ENCODE measurements around the gene ATP2C2. TPM values are rescaled to one million over a fixed set of nuclear protein-coding genes. Genes with fewer than 3 reads are reported as not detected.
"Not testable (repeated sequence)": the region's sequence is repeated elsewhere in the genome, so short reads cannot be mapped to it uniquely, and the experiment has no call there.

Gene ATP2C2
- total RNA-seq, 1 experiment from 2014 or later, result not detected

- no peak for DNase-seq (ENCODE audit: extremely low read depth, low read depth)
Observed at GRCh38 chr16:84413244-84414004, 45.1 kb downstream of the ATP2C2 start.

- DNase-seq (ENCODE audit: extremely low read depth, low read depth), result no peak
Observed at GRCh38 chr16:84414789-84415326, 46.5 kb downstream of the ATP2C2 start.

- no peak for DNase-seq (ENCODE audit: extremely low read depth, low read depth)
Observed at GRCh38 chr16:84416407-84417321, 48.3 kb downstream of the ATP2C2 start.

GRCh38 chr16:84418056-84418849 lies 49.9 kb downstream of the ATP2C2 start:
- DNase-seq (ENCODE audit: extremely low read depth, low read depth), result no peak

- no peak for DNase-seq (ENCODE audit: extremely low read depth, low read depth)
Observed at GRCh38 chr16:84419730-84420129, 51.4 kb downstream of the ATP2C2 start.

GRCh38 chr16:84420556-84420955 lies 52.2 kb downstream of the ATP2C2 start:
- not testable (repeated sequence) for DNase-seq (ENCODE audit: extremely low read depth, low read depth)

GRCh38 chr16:84421081-84421937 lies 53.0 kb downstream of the ATP2C2 start:
- no peak for DNase-seq (ENCODE audit: extremely low read depth, low read depth)

GRCh38 chr16:84421938-84422220 lies 53.5 kb downstream of the ATP2C2 start:
- DNase-seq (ENCODE audit: extremely low read depth, low read depth), result no peak

GRCh38 chr16:84423416-84423837 lies 55.1 kb downstream of the ATP2C2 start:
- peak; percentile 22 for DNase-seq (ENCODE audit: extremely low read depth, low read depth)

GRCh38 chr16:84425696-84426095 lies 57.4 kb downstream of the ATP2C2 start:
- DNase-seq (ENCODE audit: extremely low read depth, low read depth), result no peak

- DNase-seq (ENCODE audit: extremely low read depth, low read depth), result no peak
Observed at GRCh38 chr16:84426804-84427203, 58.5 kb downstream of the ATP2C2 start.

GRCh38 chr16:84427553-84427952 lies 59.2 kb downstream of the ATP2C2 start:
- DNase-seq (ENCODE audit: extremely low read depth, low read depth), result no peak

GRCh38 chr16:84430860-84431259 lies 62.5 kb downstream of the ATP2C2 start:
- no peak for DNase-seq (ENCODE audit: extremely low read depth, low read depth)

GRCh38 chr16:84434800-84435199 lies 66.5 kb downstream of the ATP2C2 start:
- no peak for DNase-seq (ENCODE audit: extremely low read depth, low read depth)

GRCh38 chr16:84436196-84436595 lies 67.9 kb downstream of the ATP2C2 start:
- DNase-seq (ENCODE audit: extremely low read depth, low read depth), result no peak

- DNase-seq (ENCODE audit: extremely low read depth, low read depth), result no peak
Observed at GRCh38 chr16:84438971-84439696, 70.8 kb downstream of the ATP2C2 start.

- DNase-seq (ENCODE audit: extremely low read depth, low read depth), result no peak
Observed at GRCh38 chr16:84442416-84443145, 74.2 kb downstream of the ATP2C2 start.

GRCh38 chr16:84443166-84443802 lies 74.9 kb downstream of the ATP2C2 start:
- DNase-seq (ENCODE audit: extremely low read depth, low read depth), result no peak

All from NCI-H460 (cell line).